GM18870 (cell line): Measurements from ENCODE around the gene SERPINB12.

Experiments used
- ATAC-seq: cut with Tn5 transposase; IDR thresholded peaks from one replicate; pipeline ENCODE4 v1.9.1; 2021; ENCODE audit warnings: moderate library complexity; ENCODE audit not compliant: unreplicated experiment

Gene SERPINB12

DNA sequence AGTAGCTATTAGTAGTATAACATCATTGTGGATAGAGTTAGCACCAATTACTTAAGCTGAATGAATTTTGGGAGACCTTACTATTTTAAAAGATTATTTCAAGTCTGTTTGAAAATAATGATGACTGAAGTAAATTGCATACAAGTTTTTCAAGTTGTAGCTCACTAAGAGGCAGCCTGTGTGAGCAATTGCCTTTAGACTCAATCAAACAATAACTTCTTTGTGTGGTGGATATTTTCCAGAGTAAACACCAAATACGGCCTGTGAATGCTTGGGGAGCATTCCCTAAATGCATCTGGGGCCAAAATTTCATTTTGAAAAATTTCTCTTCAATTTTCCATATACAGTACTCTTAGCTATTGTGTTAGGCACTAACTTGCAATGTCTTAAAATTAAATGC lies 7.9 kb downstream of the SERPINB12 start:
- no peak for ATAC-seq

GRCh38 chr18:63551769-63552168 lies 9.6 kb downstream of the SERPINB12 start:
- ATAC-seq, result no peak

DNA sequence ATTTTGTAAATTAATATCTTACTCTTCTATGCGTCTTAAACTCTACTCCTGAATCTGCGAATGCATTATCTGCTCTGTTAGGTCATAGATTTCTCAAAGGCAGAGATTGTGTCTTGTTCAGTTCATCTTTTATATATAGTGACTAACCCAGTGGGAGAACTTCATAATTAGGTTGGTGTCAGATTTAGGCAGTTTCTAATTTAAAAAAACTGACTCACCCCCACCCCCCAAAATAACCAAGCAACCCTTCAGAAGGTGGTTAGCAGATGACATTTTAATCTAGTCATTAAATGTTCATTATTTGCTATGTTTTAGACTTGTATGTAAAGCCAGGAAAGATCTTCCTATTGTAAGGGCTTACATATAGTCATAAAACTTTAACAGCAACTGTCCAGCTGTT lies 10.4 kb downstream of the SERPINB12 start:
- no peak for ATAC-seq

DNA sequence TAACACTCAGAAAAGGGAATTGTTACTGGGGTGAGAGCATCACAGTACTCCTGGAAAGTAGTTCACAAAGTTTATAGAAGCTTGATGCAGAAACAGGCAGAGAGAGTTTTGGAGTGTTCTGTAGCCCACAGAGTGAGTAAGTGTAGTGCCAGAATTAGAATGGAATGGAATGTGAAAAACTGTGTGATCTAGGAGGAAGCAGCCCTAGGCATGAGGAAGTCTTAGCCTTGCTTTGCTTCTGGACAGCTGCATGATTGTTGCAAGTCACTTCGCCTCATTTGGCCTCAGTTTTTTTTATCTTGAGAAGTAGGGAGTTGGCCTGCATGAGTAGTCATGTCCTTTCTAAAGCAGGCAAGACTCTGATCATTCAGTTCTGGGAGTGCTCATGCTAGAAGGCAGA lies 10.9 kb downstream of the SERPINB12 start:
- ATAC-seq, result no peak

GRCh38 chr18:63559567-63560491 lies 17.7 kb downstream of the SERPINB12 start:
- peak; percentile 43 for ATAC-seq

- ATAC-seq, result peak; percentile 67
Observed at GRCh38 chr18:63562284-63562683, 20.1 kb downstream of the SERPINB12 start.

- ATAC-seq, result no peak
Observed at GRCh38 chr18:63564021-63564420, 21.9 kb downstream of the SERPINB12 start.

GRCh38 chr18:63564561-63564960 lies 22.4 kb downstream of the SERPINB12 start:
- no peak for ATAC-seq

DNA sequence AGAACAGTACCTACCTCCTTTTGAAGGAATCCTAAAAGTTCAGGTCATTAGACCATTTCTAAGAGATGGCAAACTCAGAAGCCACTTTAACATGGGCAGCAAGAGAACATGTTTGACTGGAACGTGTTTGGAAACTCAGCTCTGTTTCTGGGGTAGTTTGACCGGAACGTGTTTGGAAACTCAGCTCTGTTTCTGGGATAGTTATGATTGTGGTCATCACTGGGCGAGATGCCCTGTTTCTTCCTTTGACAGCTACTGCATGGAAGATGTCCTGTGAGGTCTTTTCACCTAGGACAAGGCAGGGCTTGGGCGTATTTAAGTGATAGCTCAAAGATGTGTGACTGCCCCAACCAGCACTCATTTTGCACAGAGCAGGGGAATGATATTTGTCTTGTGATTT lies 25.1 kb downstream of the SERPINB12 start:
- ATAC-seq, result no peak

- ATAC-seq, result no peak
Observed at GRCh38 chr18:63567825-63568224, 25.7 kb downstream of the SERPINB12 start.

DNA sequence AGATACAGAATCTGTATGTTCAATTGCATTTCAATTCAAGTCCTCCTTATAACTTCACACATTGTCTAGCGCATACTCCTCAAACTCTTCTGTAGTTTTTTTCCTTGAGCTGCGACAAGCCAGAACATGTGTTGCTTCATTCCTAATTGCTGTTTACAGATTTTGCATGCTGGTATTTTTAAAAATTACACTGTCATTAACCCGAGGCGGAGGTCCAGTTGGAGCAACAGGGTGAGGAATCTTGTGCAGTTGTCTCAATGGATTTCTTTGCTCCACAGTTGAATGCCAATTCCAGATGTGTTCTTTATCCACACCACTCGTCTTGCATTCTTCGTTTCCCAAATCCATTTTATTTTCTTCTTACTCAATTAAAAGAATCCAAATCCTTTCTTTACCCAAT lies 28.6 kb downstream of the SERPINB12 start:
- no peak for ATAC-seq

- ATAC-seq, result no peak
Observed at GRCh38 chr18:63575681-63576080, 33.5 kb downstream of the SERPINB12 start.

DNA sequence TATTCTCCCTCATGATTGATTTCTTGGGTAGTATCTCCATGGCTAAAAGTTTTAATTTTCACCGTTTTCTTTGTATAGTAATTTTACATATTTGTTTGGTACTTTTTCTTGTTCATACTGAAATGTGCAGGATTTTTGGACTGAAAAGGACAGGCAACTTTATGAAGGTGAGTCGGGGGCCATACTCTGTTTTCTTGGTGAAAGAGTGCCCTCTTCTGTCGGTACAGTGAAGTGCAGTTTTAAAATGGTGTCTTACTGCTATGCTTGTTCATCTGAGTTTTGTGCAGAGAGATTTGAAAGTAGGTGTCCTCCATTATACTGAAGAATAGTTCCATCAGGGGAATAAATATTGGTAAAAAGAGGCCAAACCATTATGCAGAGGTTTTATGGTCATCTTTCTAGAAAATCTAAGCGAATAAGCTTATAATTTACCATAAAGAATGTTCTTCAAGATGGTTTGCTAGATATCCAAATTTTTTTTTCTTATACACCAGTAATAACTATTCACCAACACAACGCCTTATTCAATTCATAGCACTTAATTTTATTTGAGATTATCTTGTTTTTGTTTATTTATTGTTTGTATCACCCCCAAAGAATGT lies 36.3 kb downstream of the SERPINB12 start:
- ATAC-seq, result peak; percentile 68

GRCh38 chr18:63579616-63580015 lies 37.4 kb downstream of the SERPINB12 start:
- no peak for ATAC-seq

- ATAC-seq, result no peak
Observed at GRCh38 chr18:63585988-63586387, 43.8 kb downstream of the SERPINB12 start.

- no peak for ATAC-seq
Observed at GRCh38 chr18:63586431-63586830, 44.3 kb downstream of the SERPINB12 start.

DNA sequence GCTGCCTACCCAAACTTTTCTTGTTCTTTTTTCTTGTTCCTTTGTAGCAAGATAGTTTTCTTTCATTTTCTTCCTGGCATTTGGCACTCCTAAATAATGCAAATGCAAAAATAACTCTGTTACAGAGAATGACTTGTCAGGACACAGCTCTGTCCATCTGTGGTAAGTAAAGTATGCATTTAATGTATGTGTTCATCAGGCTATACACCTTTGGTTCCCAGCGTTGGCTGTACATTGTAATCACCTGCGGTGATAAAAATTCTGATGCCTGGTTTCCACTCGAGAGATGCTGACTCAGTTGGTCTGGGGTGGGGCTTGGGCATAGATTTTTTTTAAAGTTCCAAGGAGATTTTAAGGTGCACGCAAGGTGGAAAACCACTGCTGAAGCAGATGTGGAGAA lies 44.8 kb downstream of the SERPINB12 start, which contains the start of gene SERPINB13:
Gene SERPINB13 (plus strand): TSS at position 378 of the 400 bp plus-strand sequence. CDS start 1,325 bp downstream, outside the sequence.
- no peak for ATAC-seq

DNA sequence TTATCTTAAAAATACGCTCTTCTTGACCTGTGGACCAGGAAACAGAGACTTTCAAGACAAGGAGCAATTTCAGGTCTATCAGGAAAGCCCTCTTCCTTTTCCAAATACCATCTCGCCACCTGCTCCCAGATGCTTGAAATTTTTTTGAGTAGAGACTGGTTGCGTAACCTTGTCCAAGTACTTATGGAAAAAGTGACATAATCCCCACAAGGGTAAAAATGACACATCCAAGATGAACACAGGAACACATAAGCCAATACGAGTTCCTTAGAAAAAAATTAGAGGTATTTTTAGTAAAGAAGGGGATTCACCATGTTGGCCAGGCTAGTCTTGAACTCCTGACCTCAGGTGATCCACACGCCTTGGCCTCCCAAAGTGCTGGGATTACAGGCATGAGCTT lies 46.7 kb downstream of the SERPINB12 start:
- ATAC-seq, result no peak

DNA sequence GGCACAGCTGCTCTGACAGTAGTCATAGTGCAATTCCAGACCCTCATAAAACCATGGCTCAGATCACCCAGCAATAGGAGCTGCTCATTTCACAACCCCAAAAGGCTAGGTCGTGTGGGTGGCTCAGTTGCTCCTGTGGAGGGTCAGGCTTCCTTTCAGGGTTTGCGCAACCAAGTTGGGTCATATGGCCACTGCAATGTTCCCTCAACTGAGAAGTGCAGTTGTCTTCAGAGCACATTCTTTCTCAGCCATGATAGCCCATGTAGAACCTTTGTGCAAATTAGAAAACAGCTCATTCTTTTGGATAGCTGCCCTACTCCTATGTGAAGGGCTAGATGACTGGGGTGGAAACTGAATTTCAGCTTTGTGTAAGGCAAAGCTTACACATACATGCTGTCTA lies 48.2 kb downstream of the SERPINB12 start:
- no peak for ATAC-seq

DNA sequence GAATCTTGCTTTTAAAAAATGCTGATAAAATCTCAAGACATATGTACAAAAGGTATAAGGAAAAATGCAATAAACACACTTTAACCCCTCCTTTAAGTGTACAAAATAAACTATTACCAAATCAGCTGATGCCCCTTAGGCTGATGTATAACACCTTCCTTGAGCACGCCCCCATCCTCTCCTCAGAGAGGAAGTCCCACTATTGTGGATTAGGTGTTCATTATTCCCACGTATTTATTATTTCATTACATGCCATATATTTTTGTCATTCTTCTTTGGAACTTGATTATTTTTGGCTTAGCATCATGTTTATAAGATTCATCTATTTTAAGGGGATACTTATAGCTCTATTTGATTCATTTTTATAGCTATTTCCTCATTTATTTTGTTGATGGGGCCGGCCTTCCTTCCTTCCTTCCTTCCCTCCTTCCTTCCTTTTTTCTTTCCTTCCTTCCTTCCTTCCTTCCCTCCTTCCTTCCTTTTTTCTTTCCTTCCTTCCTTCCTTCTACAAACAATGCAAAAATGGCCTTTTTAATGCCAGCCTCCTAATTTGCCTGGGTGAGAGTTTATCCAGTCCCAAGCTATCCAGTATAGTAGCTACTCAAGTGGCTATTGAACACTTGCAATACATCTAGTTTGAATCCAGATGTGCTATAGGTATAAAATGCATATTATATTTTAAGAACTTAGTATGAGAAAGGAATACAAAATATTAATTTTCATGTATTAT lies 49.0 kb downstream of the SERPINB12 start:
- no peak for ATAC-seq

DNA sequence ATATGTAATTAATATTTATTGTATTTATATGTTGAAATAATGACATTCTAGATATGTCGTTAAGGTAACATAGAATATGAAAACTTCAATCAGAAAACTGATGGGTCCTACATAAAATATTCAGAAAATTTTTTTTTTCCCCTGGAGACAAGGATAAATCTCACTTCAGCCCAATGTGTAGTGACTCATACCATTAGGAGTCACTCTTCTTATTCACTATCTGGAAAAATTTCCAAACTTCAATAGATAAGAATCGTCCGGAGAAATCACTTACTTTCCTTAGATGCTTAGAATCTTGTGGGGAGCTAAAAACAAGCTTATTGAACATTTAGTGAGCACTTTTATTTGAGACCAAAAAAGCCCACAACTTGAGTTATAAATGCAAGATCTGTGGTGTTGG lies 49.6 kb downstream of the SERPINB12 start:
- ATAC-seq, result no peak

GRCh38 chr18:63592471-63592870 lies 50.3 kb downstream of the SERPINB12 start:
- no peak for ATAC-seq
